Suprapubic skin (tissue), 4 donors: Measurements from ENCODE around the gene HAUS5. TPM values are rescaled to one million over a fixed set of nuclear protein-coding genes. Genes with fewer than 3 reads are reported as not detected.

Experiments
- DNase-seq, 2 donors: peaks; one replicate each; pipeline ENCODE4 v3.0.0-alpha.2; 2019; ENCODE audit warnings: low spot score in 2 of 2
- H3K27ac ChIP-seq: fragments of 200-600 bp; sonication (generic); one replicate; pipeline ENCODE4 v1.5.1; 2019
- H3K27me3 ChIP-seq: fragments of 200-600 bp; sonication (generic); one replicate; pipeline ENCODE4 v1.5.1; 2019
- H3K36me3 ChIP-seq: fragments of 200-600 bp; sonication (generic); one replicate; pipeline ENCODE4 v1.5.1; 2019
- H3K4me1 ChIP-seq: fragments of 200-600 bp; sonication (generic); one replicate; pipeline ENCODE4 v1.5.1; 2019
- H3K4me3 ChIP-seq: fragments of 200-600 bp; sonication (generic); one replicate; pipeline ENCODE4 v1.5.1; 2019; ENCODE audit warnings: mild to moderate bottlenecking
- H3K9me3 ChIP-seq: fragments of 200-600 bp; sonication (generic); one replicate; pipeline ENCODE4 v1.5.1; 2019
- EP300 ChIP-seq: sonication (generic); formaldehyde crosslinking; IDR thresholded peaks from one replicate; pipeline ENCODE4 v1.6.1; 2017; ENCODE audit warnings: antibody characterized with exemption
- POLR2A ChIP-seq, 2 donors: fragments of 450-650 bp; IDR thresholded peaks; one replicate each; pipeline ENCODE4 v1.6.1; 2017; ENCODE audit warnings: antibody characterized with exemption in 2 of 2, mild to moderate bottlenecking in 2 of 2, moderate library complexity in 2 of 2
- POLR2AphosphoS5 ChIP-seq, 3 donors: sonication (generic); formaldehyde crosslinking; IDR thresholded peaks; one replicate each; pipeline ENCODE4 v1.6.1; 2017; ENCODE audit warnings: antibody characterized with exemption in 3 of 3
- WGBS: methylation state at CpG from one replicate; pipeline ENCODE4 v1.1.5; 2018; 5-methylcytosine and 5-hydroxymethylcytosine counted together
- total RNA-seq, 4 donors: library from RNA; depleted of rRNA; stranded (reverse); fragments of >200 nt; gene quantifications; one replicate each; pipeline ENCODE4 v1.1.0, GENCODE V29; 2016
- TF ChIP-seq, protein P1 (sequence below), 2 donors: fragments of 200-600 bp in 1 of 2; fragments of 450-650 bp in 1 of 2; sonication (generic) in 1 of 2; IDR thresholded peaks; one replicate each; pipeline ENCODE4 v1.5.1; 2016 to 2019; ENCODE audit warnings: antibody characterized with exemption in 2 of 2, mild to moderate bottlenecking in 1 of 2, moderate library complexity in 1 of 2

Gene HAUS5
- total RNA-seq, 4 donors from 2014 or later, result 14.9 to 18.4 (median 16.4) TPM

GRCh38 chr19:35623327-35624010, 10.9 kb downstream of the HAUS5 start:
- Histone ChIP-seq H3K27ac (no peak overlapping the region), H3K4me1 (peaks cover 6% of the 10 kb centered on the region), H3K36me3 (peaks cover 28% of the 10 kb centered on the region), H3K27me3 (no peaks in the 10 kb centered on the region), H3K9me3 (no peaks in the 10 kb centered on the region), H3K4me3 (no peak overlapping the region)
- no peak for DNase-seq
- TF ChIP-seq EP300, result no peak
- WGBS, result 89% methylated on average over 6 of the region's 6 CpGs

- no peak for DNase-seq
- peaks cover 30% of the 10 kb centered on the region for H3K36me3 ChIP-seq
- no peak for TF ChIP-seq POLR2AphosphoS5 (IDR thresholded peaks at IDR 0.05)
- TF ChIP-seq, protein P1, sequence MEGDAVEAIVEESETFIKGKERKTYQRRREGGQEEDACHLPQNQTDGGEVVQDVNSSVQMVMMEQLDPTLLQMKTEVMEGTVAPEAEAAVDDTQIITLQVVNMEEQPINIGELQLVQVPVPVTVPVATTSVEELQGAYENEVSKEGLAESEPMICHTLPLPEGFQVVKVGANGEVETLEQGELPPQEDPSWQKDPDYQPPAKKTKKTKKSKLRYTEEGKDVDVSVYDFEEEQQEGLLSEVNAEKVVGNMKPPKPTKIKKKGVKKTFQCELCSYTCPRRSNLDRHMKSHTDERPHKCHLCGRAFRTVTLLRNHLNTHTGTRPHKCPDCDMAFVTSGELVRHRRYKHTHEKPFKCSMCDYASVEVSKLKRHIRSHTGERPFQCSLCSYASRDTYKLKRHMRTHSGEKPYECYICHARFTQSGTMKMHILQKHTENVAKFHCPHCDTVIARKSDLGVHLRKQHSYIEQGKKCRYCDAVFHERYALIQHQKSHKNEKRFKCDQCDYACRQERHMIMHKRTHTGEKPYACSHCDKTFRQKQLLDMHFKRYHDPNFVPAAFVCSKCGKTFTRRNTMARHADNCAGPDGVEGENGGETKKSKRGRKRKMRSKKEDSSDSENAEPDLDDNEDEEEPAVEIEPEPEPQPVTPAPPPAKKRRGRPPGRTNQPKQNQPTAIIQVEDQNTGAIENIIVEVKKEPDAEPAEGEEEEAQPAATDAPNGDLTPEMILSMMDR (IDR thresholded peaks at IDR 0.05), result no peak
- H3K27ac ChIP-seq, result peak overlapping the region; percentile 87
- peak overlapping the region; percentile 94 for H3K4me3 ChIP-seq
- 10% methylated on average over 9 of the region's 9 CpGs for WGBS
- H3K27me3 ChIP-seq, result no peaks in the 10 kb centered on the region
- H3K4me1 ChIP-seq, result peaks cover 19% of the 10 kb centered on the region
- no peaks in the 10 kb centered on the region for H3K9me3 ChIP-seq
Measured at GRCh38 chr19:35628264-35628564, 15.7 kb downstream of the HAUS5 start.

DNA sequence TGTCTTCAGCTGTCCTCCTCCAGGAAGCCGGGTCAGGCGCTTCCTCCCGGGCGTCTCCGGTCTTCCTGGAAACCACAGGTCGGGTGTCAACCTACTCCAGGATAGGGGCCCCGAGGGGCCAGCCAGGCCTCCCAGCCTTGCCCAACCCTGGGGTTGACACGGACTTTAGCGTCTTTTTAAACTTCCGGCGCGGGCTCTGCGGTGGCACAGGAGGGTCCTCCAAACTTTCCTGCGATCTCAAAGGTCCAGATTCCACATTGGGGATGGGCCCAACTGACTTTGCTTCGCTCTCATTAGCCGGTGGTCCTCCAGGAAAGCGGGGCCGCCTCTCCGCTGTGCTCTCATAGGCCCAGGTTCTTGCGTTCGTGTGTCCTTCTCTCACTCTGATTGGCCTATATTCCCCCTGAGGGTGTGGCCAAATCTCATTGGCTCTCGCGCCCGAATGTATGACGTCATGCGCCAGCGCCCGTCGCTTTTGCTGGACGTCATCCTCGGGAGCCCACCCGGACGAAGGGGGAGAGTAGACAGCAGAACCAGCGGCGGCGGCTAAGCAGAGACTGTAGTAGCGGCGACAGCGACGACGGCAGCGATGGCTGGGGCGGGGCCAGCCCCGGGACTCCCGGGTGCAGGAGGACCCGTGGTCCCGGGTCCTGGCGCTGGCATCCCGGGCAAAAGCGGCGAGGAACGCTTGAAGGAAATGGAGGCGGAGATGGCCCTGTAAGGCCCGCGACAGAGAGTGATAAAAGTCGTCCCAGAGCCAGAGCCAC, 16.2 kb downstream of the HAUS5 start, which contains the start of gene RBM42:
Gene RBM42 (plus strand): TSS at position 472 of the 767 bp plus-strand sequence. CDS start 118 bp downstream, at position 590.
- H3K4me3 ChIP-seq, result peak within 1 kb of the TSS; percentile 94
- WGBS, result 0% methylated on average over 19 of the region's 56 CpGs
- H3K9me3 ChIP-seq, result no peaks in the 10 kb centered on the region
- peaks cover 19% of the 10 kb centered on the region for H3K4me1 ChIP-seq
- peak; percentile 98 to 99 for DNase-seq
- peaks cover 35% of the 10 kb centered on the region for H3K36me3 ChIP-seq
- no peaks in the 10 kb centered on the region for H3K27me3 ChIP-seq
- TF ChIP-seq POLR2A (IDR thresholded peaks at IDR 0.05) (peak; percentile 53 to 54), POLR2AphosphoS5 (IDR thresholded peaks at IDR 0.05) (peak; percentile 73 to 95 (median 92)), EP300 (no peak)
- TF ChIP-seq, protein P1 (IDR thresholded peaks at IDR 0.05), result no peak
- H3K27ac ChIP-seq, result peak within 1 kb of the TSS; percentile 87

DNA sequence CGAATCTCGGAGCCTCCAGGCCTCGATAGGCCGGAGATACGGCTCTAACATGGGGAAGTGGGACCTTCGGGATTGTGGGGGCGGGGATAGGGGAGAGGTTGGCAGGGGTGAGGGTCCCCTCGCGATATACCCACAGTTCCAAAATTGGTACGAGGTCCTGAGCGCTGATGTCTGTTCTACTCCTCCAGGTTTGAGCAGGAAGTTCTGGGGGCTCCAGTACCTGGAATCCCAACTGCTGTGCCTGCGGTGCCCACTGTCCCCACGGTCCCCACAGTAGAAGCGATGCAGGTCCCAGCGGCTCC, 16.7 kb downstream of the HAUS5 start:
- Histone ChIP-seq H3K4me3 (peak overlapping the region; percentile 94), H3K27me3 (no peaks in the 10 kb centered on the region), H3K9me3 (no peaks in the 10 kb centered on the region), H3K4me1 (peaks cover 19% of the 10 kb centered on the region), H3K36me3 (peaks cover 40% of the 10 kb centered on the region), H3K27ac (peak overlapping the region; percentile 87)
- WGBS, result 3% methylated on average over 12 of the region's 15 CpGs
- no peak for DNase-seq
- TF ChIP-seq POLR2AphosphoS5 (IDR thresholded peaks at IDR 0.05), result no peak
- no peak for TF ChIP-seq POLR2A (IDR thresholded peaks at IDR 0.05)
- TF ChIP-seq, protein P1 (IDR thresholded peaks at IDR 0.05), result no peak
- TF ChIP-seq EP300, result no peak

- H3K36me3 ChIP-seq, result peaks cover 80% of the 10 kb centered on the region
- no peak for DNase-seq
- WGBS, result 99% methylated on average over 15 of the region's 29 CpGs
- no peaks in the 10 kb centered on the region for H3K27me3 ChIP-seq
- H3K4me1 ChIP-seq, result peaks cover 13% of the 10 kb centered on the region
- no peak overlapping the region for H3K4me3 ChIP-seq
- TF ChIP-seq POLR2A (IDR thresholded peaks at IDR 0.05) (no peak), POLR2AphosphoS5 (IDR thresholded peaks at IDR 0.05) (no peak), EP300 (no peak)
- TF ChIP-seq, protein P1 (IDR thresholded peaks at IDR 0.05), result no peak
- no peaks in the 10 kb centered on the region for H3K9me3 ChIP-seq
- no peak overlapping the region for H3K27ac ChIP-seq
Measured at GRCh38 chr19:35633727-35634440, 21.3 kb downstream of the HAUS5 start.
